ENCODE results near the gene CFTR.

The CFTR gene

GRCh38 chr7:117669818-117670217 is 190.0 kb downstream of the CFTR start:
- TF ChIP-seq EZH2 (optimal IDR thresholded peaks at IDR 0.05; ENCODE audit: low read depth, low read length) = no peak
- TF ChIP-seq EZH2phosphoT487 (IDR thresholded peaks at IDR 0.05; ENCODE audit: low read length) = no peak
- no peak for TF ChIP-seq CTCF (IDR thresholded peaks at IDR 0.05; ENCODE audit: low read length)
- Histone ChIP-seq H3K4me1 (ENCODE audit: low read length) (peaks cover 3% of the 10 kb centered on the region), H3K9me3 (replicated peaks; ENCODE audit: insufficient read depth, low read length) (no peaks in the 10 kb centered on the region), H3K9me2 (replicated peaks; ENCODE audit: insufficient read depth, low read length) (no peaks in the 10 kb centered on the region), H3K4me3 (ENCODE audit: low read length) (no peak overlapping the region), H3K4me2 (ENCODE audit: low read depth, low read length) (no peak overlapping the region), H4K20me1 (ENCODE audit: insufficient read depth, low read length) (no peaks in the 10 kb centered on the region), H3F3A (ENCODE audit: insufficient read depth, low read length) (no peaks in the 10 kb centered on the region), H3K27me3 (replicated peaks; ENCODE audit: insufficient read depth, low read length) (no peaks in the 10 kb centered on the region), H3K36me3 (replicated peaks; ENCODE audit: insufficient read depth, low read length) (no peaks in the 10 kb centered on the region), H3K9ac (ENCODE audit: low read length) (no peak overlapping the region), H3K27ac (ENCODE audit: low read length) (no peak overlapping the region), H2AFZ (ENCODE audit: low read length) (no peak overlapping the region), H3K79me2 (ENCODE audit: low read length) (no peaks in the 10 kb centered on the region)
- DNase-seq = no peak

GRCh38 chr7:117672453-117672852 is 192.6 kb downstream of the CFTR start:
- Histone ChIP-seq H3F3A (ENCODE audit: insufficient read depth, low read length) (no peaks in the 10 kb centered on the region), H3K9ac (ENCODE audit: low read length) (no peak overlapping the region), H3K4me2 (ENCODE audit: low read depth, low read length) (no peak overlapping the region), H3K27me3 (replicated peaks; ENCODE audit: insufficient read depth, low read length) (no peaks in the 10 kb centered on the region), H3K79me2 (ENCODE audit: low read length) (no peaks in the 10 kb centered on the region), H3K9me3 (replicated peaks; ENCODE audit: insufficient read depth, low read length) (no peaks in the 10 kb centered on the region), H3K4me1 (ENCODE audit: low read length) (no peaks in the 10 kb centered on the region), H3K9me2 (replicated peaks; ENCODE audit: insufficient read depth, low read length) (no peaks in the 10 kb centered on the region), H3K36me3 (replicated peaks; ENCODE audit: insufficient read depth, low read length) (no peaks in the 10 kb centered on the region), H2AFZ (ENCODE audit: low read length) (no peak overlapping the region), H3K27ac (ENCODE audit: low read length) (no peak overlapping the region), H3K4me3 (ENCODE audit: low read length) (no peak overlapping the region), H4K20me1 (ENCODE audit: insufficient read depth, low read length) (no peaks in the 10 kb centered on the region)
- TF ChIP-seq EZH2 (optimal IDR thresholded peaks at IDR 0.05; ENCODE audit: low read depth, low read length) = no peak
- no peak for TF ChIP-seq CTCF (IDR thresholded peaks at IDR 0.05; ENCODE audit: low read length)
- TF ChIP-seq EZH2phosphoT487 (IDR thresholded peaks at IDR 0.05; ENCODE audit: low read length) = no peak
- no peak for DNase-seq

- Histone ChIP-seq H4K20me1 (ENCODE audit: insufficient read depth, low read length) (no peaks in the 10 kb centered on the region), H3K4me3 (ENCODE audit: low read length) (no peak overlapping the region), H3K9me3 (replicated peaks; ENCODE audit: insufficient read depth, low read length) (no peaks in the 10 kb centered on the region), H3K9me2 (replicated peaks; ENCODE audit: insufficient read depth, low read length) (no peaks in the 10 kb centered on the region), H3K27me3 (replicated peaks; ENCODE audit: insufficient read depth, low read length) (no peaks in the 10 kb centered on the region), H2AFZ (ENCODE audit: low read length) (no peak overlapping the region), H3K4me1 (ENCODE audit: low read length) (no peaks in the 10 kb centered on the region), H3F3A (ENCODE audit: insufficient read depth, low read length) (no peaks in the 10 kb centered on the region), H3K79me2 (ENCODE audit: low read length) (no peaks in the 10 kb centered on the region), H3K4me2 (ENCODE audit: low read depth, low read length) (no peak overlapping the region), H3K36me3 (replicated peaks; ENCODE audit: insufficient read depth, low read length) (no peaks in the 10 kb centered on the region), H3K27ac (ENCODE audit: low read length) (no peak overlapping the region), H3K9ac (ENCODE audit: low read length) (no peak overlapping the region)
- DNase-seq = no peak
- TF ChIP-seq EZH2 (optimal IDR thresholded peaks at IDR 0.05; ENCODE audit: low read depth, low read length) (no peak), EZH2phosphoT487 (IDR thresholded peaks at IDR 0.05; ENCODE audit: low read length) (no peak), CTCF (IDR thresholded peaks at IDR 0.05; ENCODE audit: low read length) (no peak)
Measured at GRCh38 chr7:117673367-117673766, 193.5 kb downstream of the CFTR start.
